HEK293T (cell line): ENCODE measurements around the gene LRIG1.

Source experiments
- ELF4 ChIP-seq: fragments of 450-650 bp; IDR thresholded peaks from 2 replicates; pipeline ENCODE4 v1.6.1; 2017; ENCODE audit warnings: antibody characterized with exemption
- NFRKB ChIP-seq: fragments of 450-650 bp; IDR thresholded peaks from 2 replicates; pipeline ENCODE4 v1.6.1; 2016; ENCODE audit warnings: mild to moderate bottlenecking, moderate library complexity
- ZNF384 ChIP-seq: fragments of 450-650 bp; IDR thresholded peaks from 2 replicates; pipeline ENCODE4 v1.6.1; 2016

DNA sequence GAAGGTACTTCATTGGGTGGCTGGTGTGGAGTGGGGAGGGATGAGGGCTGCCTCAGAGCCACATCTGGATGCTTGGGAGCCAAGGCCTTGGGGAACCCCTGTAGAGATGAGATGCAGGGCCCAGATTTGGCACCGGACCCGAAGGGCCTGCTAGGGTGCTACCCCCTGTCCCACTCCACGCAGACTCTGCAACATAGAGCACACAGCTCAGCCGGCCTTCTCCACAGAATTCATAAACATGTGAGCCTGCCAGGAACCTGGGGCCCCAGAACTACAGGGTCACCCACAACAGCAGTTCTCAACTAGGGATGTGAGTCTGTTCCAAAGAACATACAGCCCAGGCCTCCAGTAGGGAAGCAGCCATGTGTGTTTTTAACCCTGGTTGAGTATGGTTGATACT, 62.8 kb downstream of the LRIG1 start:
- TF ChIP-seq ZNF384 (no peak), NFRKB (no peak), ELF4 (no peak)
